GM19193 (cell line): ENCODE data around the gene FBLN2.

Experiments
- POLR2A ChIP-seq: IDR thresholded peaks from 4 replicates; pipeline ENCODE4 v1.6.1; 2011; ENCODE audit not compliant: insufficient read depth, insufficient read length; ENCODE audit errors: extremely low read depth

Gene FBLN2

DNA sequence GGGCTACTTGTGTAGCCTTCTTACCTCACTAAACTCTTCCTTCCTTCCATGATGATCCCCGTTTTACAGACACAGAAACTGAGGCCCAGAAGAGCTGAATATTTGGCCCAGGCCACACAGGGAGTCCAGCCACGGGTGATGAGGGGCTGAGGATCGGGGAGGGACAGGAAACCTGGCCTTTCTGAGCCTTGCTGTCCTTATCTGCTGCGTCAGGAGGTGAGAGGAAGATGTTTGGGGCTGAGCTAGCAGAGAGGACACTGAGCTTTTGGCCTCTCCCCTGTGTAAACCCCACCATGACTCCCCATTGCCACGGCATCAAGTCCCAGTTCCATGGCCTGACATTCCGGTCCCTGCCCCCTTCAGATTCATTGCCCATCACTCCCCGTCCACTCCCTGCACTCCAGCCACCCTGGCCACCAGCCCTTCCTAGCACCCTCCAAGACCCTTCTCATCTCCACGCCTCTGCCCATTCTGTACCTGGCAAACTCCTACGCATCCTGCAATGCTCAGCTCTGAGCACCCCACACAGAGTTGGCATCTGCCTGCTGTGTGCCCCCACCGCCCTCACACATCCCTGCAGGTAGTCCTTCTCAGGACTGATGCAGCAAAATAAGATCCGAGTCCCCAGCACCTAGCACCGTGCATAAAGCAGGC lies 103.0 kb downstream of the FBLN2 start:
- no peak for TF ChIP-seq POLR2A

DNA sequence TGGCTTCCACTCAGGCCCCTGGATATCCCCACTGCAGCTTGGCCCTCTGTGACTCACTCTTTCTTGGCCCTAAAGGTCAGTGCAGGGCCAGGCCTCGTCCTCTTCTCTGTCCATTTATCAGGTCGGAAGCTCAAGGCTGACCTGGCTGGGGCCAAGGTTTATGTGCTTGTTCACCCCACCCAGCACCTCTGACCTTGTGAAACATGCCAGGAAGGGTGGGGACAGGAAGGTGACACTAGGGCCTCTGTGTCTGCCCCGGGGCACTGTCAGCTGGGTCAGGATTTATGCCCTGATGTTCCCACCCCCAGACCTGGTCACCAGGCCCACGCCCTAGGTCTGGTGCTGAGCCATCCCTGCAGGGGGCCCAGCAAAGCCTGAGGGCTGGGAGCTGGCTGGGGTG lies 103.8 kb downstream of the FBLN2 start:
- no peak for TF ChIP-seq POLR2A

DNA sequence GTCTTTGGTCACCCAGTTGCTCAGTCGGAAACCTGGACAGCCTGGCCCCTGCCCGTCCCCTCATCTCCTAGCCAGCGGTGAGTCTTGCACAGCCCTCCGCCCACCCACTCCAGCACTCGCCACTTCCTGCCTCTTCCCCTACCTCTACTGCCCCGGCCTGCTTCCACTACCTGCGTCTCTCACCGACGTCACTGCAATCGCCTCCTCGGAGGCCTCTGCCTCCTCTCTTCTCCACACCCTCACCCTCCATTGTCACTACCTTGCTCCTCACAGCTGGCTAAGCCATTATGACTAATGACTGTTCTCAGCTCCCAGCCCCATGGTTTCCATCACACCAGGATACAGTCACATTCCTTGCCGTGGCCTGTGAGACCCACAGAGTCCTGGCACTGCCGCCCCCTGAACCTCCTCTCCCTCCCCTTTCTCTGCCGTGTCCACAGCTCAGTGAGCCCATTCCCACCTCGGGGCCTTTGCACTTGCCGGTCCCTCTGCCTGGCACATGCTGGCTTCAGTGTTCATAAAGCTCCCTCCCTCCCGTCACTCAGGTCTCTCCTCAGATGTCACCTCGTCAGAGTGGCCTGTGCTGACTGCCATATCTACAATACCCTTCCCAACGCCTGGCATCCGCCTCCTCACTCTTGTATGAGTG lies 104.8 kb downstream of the FBLN2 start:
- TF ChIP-seq POLR2A = no peak

DNA sequence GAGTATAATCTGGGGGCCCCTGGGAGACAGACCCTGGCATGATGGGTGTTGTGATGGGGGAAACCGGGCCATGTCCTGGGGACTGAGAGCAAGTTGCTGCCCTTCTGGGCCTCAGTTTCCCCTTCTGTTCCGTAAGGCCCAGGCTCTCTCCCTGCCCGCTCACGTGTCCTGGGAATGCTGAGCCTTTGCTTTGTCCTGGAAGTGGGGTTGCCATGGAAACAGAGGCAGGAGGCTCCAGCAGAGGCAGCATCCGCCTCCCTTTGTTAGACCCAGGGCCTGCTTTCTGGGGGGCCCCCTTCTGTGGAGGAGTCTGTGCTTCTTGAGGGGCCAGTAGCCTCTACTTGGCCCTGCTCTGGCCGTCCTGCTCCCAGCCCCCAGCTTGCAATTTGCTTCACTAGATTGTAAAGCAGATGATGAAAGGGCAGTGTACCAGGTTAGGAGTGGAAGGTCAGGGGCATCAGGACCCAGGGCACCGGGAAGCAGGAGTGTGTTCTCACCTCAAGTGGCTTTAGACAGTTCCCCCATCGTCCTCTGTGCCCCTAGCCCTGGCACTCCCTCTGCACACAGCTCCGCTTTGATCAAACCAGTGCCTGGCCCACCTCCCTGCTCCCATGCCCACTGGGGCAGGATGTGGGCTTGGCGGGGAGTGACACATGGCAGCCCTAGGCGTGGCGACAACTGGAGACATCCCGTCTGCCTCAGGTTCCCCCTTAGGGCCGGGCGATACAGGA lies 105.6 kb downstream of the FBLN2 start:
- TF ChIP-seq POLR2A = no peak

- no peak for TF ChIP-seq POLR2A
Observed at GRCh38 chr3:13655061-13655913, 106.4 kb downstream of the FBLN2 start.

DNA sequence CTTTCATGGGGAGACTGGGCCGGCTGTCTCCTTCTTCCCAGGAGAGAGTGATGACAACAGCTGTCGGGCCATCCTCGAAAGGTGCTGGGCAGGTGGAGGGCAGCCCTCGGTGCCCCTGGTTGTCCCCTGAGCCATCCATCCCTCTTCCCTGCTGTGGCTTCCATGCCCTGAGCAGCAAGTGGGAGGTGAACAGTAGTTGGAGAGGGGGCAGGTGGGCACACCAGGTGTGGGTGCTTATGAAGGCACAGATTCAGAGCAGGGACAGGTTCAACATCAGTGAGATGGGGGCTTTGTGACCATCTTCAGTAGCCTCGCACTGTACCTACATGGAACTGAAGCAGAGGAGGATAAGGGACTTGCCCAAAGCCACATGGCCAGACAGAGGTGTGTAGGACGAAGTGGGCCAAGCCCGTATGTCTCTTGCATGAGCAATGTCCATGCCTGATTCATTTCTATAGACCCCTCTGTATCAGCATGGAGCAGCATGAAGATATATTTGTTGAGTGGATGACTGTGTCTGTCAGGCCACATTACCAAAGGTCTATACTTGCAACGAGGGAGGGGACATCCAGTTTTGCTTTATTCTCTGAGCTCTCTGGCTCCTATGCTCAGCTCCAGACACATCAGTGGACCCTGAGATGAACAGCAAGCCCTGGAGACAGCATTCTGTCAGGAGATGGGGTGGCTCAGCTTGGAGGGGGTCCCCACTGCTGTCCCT lies 107.8 kb downstream of the FBLN2 start:
- TF ChIP-seq POLR2A = no peak

- TF ChIP-seq POLR2A = no peak
Observed at GRCh38 chr3:13657660-13658435, 108.9 kb downstream of the FBLN2 start.

DNA sequence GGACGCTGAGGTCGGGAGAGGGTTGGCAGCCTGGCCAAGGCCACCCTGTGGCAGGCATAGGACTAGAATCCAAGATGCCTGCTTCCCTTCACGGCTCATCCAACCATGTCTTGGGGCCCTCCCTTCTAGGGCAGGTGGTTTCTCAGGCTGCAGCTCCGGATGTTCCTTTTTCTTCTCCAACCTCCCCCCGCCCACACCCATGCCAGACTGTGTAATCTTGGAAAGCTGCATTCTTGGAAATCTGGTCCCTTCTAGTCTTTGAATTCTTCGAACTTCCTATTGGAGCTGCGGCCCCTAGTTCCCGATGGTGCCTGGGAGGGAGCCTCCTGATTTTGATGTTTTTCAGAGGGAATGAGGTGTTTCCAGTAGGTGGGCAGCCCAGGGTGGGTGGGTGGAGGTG lies 109.8 kb downstream of the FBLN2 start:
- TF ChIP-seq POLR2A = no peak

GRCh38 chr3:13659221-13659969 lies 110.5 kb downstream of the FBLN2 start:
- no peak for TF ChIP-seq POLR2A

DNA sequence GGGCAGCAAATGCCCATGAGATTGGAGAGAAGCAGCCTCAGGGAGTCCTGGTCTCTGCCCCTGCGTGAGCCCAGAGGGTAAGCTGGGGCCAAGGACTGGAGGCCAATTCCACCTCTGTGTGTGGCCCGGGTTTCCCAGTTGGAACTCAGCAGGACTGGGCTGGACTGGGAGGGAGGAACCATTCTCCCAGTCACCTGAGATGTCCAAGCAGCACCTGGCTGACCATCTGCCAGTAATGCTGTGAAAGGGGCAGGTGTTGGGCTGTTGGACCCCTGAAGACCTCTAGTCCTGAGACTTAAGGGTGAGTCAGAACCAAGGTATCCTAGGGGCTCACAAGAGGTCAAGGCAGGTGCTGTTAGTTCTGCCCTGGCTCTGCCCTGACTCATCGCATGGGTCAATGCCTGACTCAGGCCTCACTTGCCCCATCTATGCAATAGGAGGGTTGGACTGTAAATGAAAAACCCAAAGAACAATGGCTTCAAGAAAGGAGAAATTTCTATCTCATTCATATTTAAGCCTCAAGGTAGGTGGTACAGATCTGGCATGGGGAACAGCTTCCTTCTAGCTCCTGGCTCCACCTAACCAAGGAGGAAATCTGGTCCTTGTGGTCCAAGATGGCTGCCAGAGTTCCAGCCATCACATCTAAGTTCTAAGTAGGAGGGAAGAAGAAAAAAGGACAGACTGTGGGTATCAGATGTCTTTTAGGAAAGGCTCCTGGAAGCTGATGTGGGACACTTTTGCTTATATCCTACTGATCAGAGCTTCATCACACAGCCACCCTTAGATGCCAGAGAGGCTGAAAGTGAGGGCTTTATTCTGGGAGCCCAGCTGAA lies 111.3 kb downstream of the FBLN2 start:
- no peak for TF ChIP-seq POLR2A

- no peak for TF ChIP-seq POLR2A
Observed at GRCh38 chr3:13661121-13661520, 112.2 kb downstream of the FBLN2 start.

DNA sequence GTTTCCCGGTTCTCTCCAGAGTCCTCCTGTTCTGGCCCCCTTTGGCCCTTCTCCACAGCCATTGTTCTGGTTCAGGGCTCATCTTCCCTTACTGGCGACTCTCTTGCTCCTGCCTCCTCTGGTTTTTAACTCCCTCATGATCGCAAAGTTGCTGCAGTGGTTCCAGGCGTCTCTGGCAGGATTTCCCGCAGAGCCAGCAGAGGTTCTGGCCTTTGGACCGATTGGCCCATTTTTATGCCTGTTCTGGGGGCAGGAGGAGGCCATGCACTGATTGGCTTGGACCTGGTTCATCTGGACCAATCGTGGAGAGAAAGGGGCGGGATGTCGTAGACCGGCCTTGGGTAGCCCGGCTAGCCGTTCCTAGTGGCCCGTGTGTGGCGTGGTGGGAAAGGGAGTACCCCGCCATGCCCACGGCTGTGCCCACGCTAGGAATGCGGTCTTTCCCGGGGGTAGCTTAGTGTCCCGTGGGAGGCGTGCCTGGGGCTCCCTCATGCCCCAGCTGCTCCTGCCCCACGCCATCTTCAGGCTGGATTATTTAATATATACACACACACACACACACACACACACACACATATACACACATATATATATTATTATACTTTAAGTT lies 113.4 kb downstream of the FBLN2 start:
- TF ChIP-seq POLR2A = no peak

GRCh38 chr3:13663781-13664535 lies 115.0 kb downstream of the FBLN2 start:
- no peak for TF ChIP-seq POLR2A
